Hepatocyte (in vitro differentiated cells): Measurements from ENCODE around the gene MYO3B.

Experiments
- CTCF ChIP-seq: fragments of 200-600 bp; sonication (generic); IDR thresholded peaks from 2 replicates; pipeline ENCODE4 v1.5.1; 2016; ENCODE audit warnings: antibody characterized with exemption, mild to moderate bottlenecking; ENCODE audit not compliant: poor library complexity
- EZH2 ChIP-seq: fragments of 200-600 bp; sonication (generic); IDR thresholded peaks from 2 replicates; pipeline ENCODE4 v1.6.1; 2016; ENCODE audit warnings: antibody characterized with exemption, mild to moderate bottlenecking, borderline replicate concordance
- EZH2phosphoT487 ChIP-seq: fragments of 200-600 bp; sonication (generic); IDR thresholded peaks from one replicate; pipeline ENCODE4 v1.6.1; 2018; ENCODE audit warnings: antibody characterized with exemption, mild to moderate bottlenecking, low read depth, moderate library complexity; ENCODE audit not compliant: unreplicated experiment, severe bottlenecking

GRCh38 chr2:170300993-170301392, 123.0 kb downstream of the MYO3B start:
- TF ChIP-seq CTCF = no peak
- no peak for TF ChIP-seq EZH2
- no peak for TF ChIP-seq EZH2phosphoT487
